DMS 273 treated with DMSO at 0.1 percent for 48 hours (cell line): ENCODE measurements around the gene TBRG1.

Experiments
- DNase-seq: peaks from one replicate; lab custom pipeline; 2025; lab: John Stamatoyannopoulos, UW

Gene TBRG1

GRCh38 chr11:124662106-124662505 lies 39.4 kb downstream of the TBRG1 start:
- no peak for DNase-seq

- DNase-seq, result no peak
These were observed 41.2 kb downstream of the TBRG1 start for GRCh38 chr11:124663861-124664260.

GRCh38 chr11:124667601-124668000 lies 44.9 kb downstream of the TBRG1 start:
- no peak for DNase-seq

- DNase-seq, result no peak
These were observed 46.5 kb downstream of the TBRG1 start for GRCh38 chr11:124669193-124669592.

- no peak for DNase-seq
These were observed 48.1 kb downstream of the TBRG1 start for GRCh38 chr11:124670732-124671131.

GRCh38 chr11:124672536-124673215 lies 50.0 kb downstream of the TBRG1 start:
- no peak for DNase-seq

- peak; percentile 74 for DNase-seq
These were observed 50.9 kb downstream of the TBRG1 start, which contains the start of the genes SIAE and SPA17 for GRCh38 chr11:124673333-124674167. TSS of gene SIAE (minus strand) at chr11:124673739. CDS start at chr11:124673708, 31 bp downstream. TSS of gene SPA17 (plus strand) at chr11:124673904. CDS start at chr11:124675265, 1,361 bp downstream.

- no peak for DNase-seq
These were observed 51.5 kb downstream of the TBRG1 start for GRCh38 chr11:124674168-124674517.

GRCh38 chr11:124674571-124674970 lies 51.9 kb downstream of the TBRG1 start:
- no peak for DNase-seq

GRCh38 chr11:124676386-124676785 lies 53.7 kb downstream of the TBRG1 start:
- DNase-seq, result no peak

- DNase-seq, result no peak
These were observed 55.8 kb downstream of the TBRG1 start for GRCh38 chr11:124678416-124678815.

- no peak for DNase-seq
These were observed 58.8 kb downstream of the TBRG1 start for GRCh38 chr11:124681421-124681820.

- DNase-seq, result no peak
These were observed 59.8 kb downstream of the TBRG1 start for GRCh38 chr11:124682443-124682842.
